ENCODE measurements around the gene SHC3.

Gene SHC3

GRCh38 chr9:88993327-88993726 lies 185.3 kb downstream of the SHC3 start:
- Mint-ChIP-seq H3K27me3 (peaks cover 32% of the 10 kb centered on the region), H3K36me3 (no peaks in the 10 kb centered on the region), H3K9me3 (no peaks in the 10 kb centered on the region), H3K27ac (no peak overlapping the region), H3K4me1 (peaks cover 29% of the 10 kb centered on the region), H3K4me3 (no peak overlapping the region)

GRCh38 chr9:88992556-88992955 lies 186.1 kb downstream of the SHC3 start:
- H3K36me3 Mint-ChIP-seq: no peaks in the 10 kb centered on the region
- peak overlapping the region; percentile 57 for H3K4me3 Mint-ChIP-seq
- no peak overlapping the region for H3K27ac Mint-ChIP-seq
- peaks cover 30% of the 10 kb centered on the region for H3K4me1 Mint-ChIP-seq
- H3K27me3 Mint-ChIP-seq: peaks cover 32% of the 10 kb centered on the region
- H3K9me3 Mint-ChIP-seq: no peaks in the 10 kb centered on the region

GRCh38 chr9:88991066-88992034 lies 187.3 kb downstream of the SHC3 start, which contains the start of gene S1PR3:
Gene S1PR3, plus strand, starts transcription at chr9:88991468. Its CDS starts 9,733 bp downstream, at chr9:89001201.
- peaks cover 30% of the 10 kb centered on the region for H3K4me1 Mint-ChIP-seq
- H3K27ac Mint-ChIP-seq: no peak within 1 kb of the TSS
- H3K4me3 Mint-ChIP-seq: peak within 1 kb of the TSS; percentile 57
- no peaks in the 10 kb centered on the region for H3K9me3 Mint-ChIP-seq
- no peaks in the 10 kb centered on the region for H3K36me3 Mint-ChIP-seq
- peaks cover 34% of the 10 kb centered on the region for H3K27me3 Mint-ChIP-seq

- H3K4me1 Mint-ChIP-seq: peaks cover 30% of the 10 kb centered on the region
- no peaks in the 10 kb centered on the region for H3K36me3 Mint-ChIP-seq
- H3K27ac Mint-ChIP-seq: no peak overlapping the region
- no peaks in the 10 kb centered on the region for H3K9me3 Mint-ChIP-seq
- peaks cover 34% of the 10 kb centered on the region for H3K27me3 Mint-ChIP-seq
- H3K4me3 Mint-ChIP-seq: peak overlapping the region; percentile 23
These were observed 187.9 kb downstream of the SHC3 start for GRCh38 chr9:88990729-88991065.

GRCh38 chr9:88990041-88990728 lies 188.4 kb downstream of the SHC3 start:
- peaks cover 30% of the 10 kb centered on the region for H3K4me1 Mint-ChIP-seq
- H3K27ac Mint-ChIP-seq: no peak overlapping the region
- no peaks in the 10 kb centered on the region for H3K9me3 Mint-ChIP-seq
- peaks cover 30% of the 10 kb centered on the region for H3K27me3 Mint-ChIP-seq
- H3K36me3 Mint-ChIP-seq: no peaks in the 10 kb centered on the region
- no peak overlapping the region for H3K4me3 Mint-ChIP-seq

- peak overlapping the region; percentile 67 for H3K4me3 Mint-ChIP-seq
- peaks cover 20% of the 10 kb centered on the region for H3K27me3 Mint-ChIP-seq
- peak overlapping the region; percentile 81 for H3K27ac Mint-ChIP-seq
These were observed 189.6 kb downstream of the SHC3 start for GRCh38 chr9:88988796-88989641.

GRCh38 chr9:88987661-88988060 lies 191.0 kb downstream of the SHC3 start:
- Mint-ChIP-seq H3K4me3 (no peak overlapping the region), H3K36me3 (no peaks in the 10 kb centered on the region), H3K27me3 (peaks cover 10% of the 10 kb centered on the region), H3K9me3 (no peaks in the 10 kb centered on the region), H3K27ac (no peak overlapping the region), H3K4me1 (peaks cover 30% of the 10 kb centered on the region)

More at GRCh38 chr9:88988796-88989641, 189.6 kb downstream of the SHC3 start:
- Mint-ChIP-seq H3K4me1 (peaks cover 30% of the 10 kb centered on the region), H3K36me3 (no peaks in the 10 kb centered on the region), H3K9me3 (no peaks in the 10 kb centered on the region)

GRCh38 chr9:88986776-88987175 lies 191.8 kb downstream of the SHC3 start:
- Mint-ChIP-seq H3K27ac (no peak overlapping the region), H3K4me1 (peaks cover 24% of the 10 kb centered on the region), H3K9me3 (no peaks in the 10 kb centered on the region), H3K36me3 (no peaks in the 10 kb centered on the region), H3K27me3 (peaks cover 3% of the 10 kb centered on the region), H3K4me3 (no peak overlapping the region)

GRCh38 chr9:88985616-88986015 lies 193.0 kb downstream of the SHC3 start:
- Mint-ChIP-seq H3K27ac (no peak overlapping the region), H3K9me3 (no peaks in the 10 kb centered on the region), H3K4me1 (peaks cover 23% of the 10 kb centered on the region), H3K27me3 (peaks cover 2% of the 10 kb centered on the region), H3K4me3 (no peak overlapping the region), H3K36me3 (no peaks in the 10 kb centered on the region)

GRCh38 chr9:88984543-88984883 lies 194.1 kb downstream of the SHC3 start:
- Mint-ChIP-seq H3K4me3 (no peak overlapping the region), H3K36me3 (no peaks in the 10 kb centered on the region), H3K27ac (no peak overlapping the region), H3K4me1 (peaks cover 13% of the 10 kb centered on the region), H3K9me3 (no peaks in the 10 kb centered on the region), H3K27me3 (peaks cover 2% of the 10 kb centered on the region)

GRCh38 chr9:88983865-88984542 lies 194.6 kb downstream of the SHC3 start:
- no peak overlapping the region for H3K4me3 Mint-ChIP-seq
- H3K27me3 Mint-ChIP-seq: peaks cover 2% of the 10 kb centered on the region
- H3K36me3 Mint-ChIP-seq: no peaks in the 10 kb centered on the region
- H3K9me3 Mint-ChIP-seq: no peaks in the 10 kb centered on the region
- peaks cover 8% of the 10 kb centered on the region for H3K4me1 Mint-ChIP-seq
- H3K27ac Mint-ChIP-seq: no peak overlapping the region

GRCh38 chr9:88980740-88981203 lies 197.8 kb downstream of the SHC3 start:
- Mint-ChIP-seq H3K36me3 (no peaks in the 10 kb centered on the region), H3K27ac (no peak overlapping the region), H3K4me1 (peaks cover 4% of the 10 kb centered on the region), H3K9me3 (no peaks in the 10 kb centered on the region), H3K4me3 (no peak overlapping the region), H3K27me3 (peaks cover 1% of the 10 kb centered on the region)

GRCh38 chr9:88979791-88980190 lies 198.8 kb downstream of the SHC3 start:
- no peak overlapping the region for H3K4me3 Mint-ChIP-seq
- no peaks in the 10 kb centered on the region for H3K9me3 Mint-ChIP-seq
- H3K4me1 Mint-ChIP-seq: peaks cover 4% of the 10 kb centered on the region
- H3K27ac Mint-ChIP-seq: no peak overlapping the region
- peaks cover 1% of the 10 kb centered on the region for H3K27me3 Mint-ChIP-seq
- no peaks in the 10 kb centered on the region for H3K36me3 Mint-ChIP-seq

- H3K27me3 Mint-ChIP-seq: peaks cover 1% of the 10 kb centered on the region
- H3K4me1 Mint-ChIP-seq: peaks cover 4% of the 10 kb centered on the region
- H3K27ac Mint-ChIP-seq: no peak overlapping the region
- no peak overlapping the region for H3K4me3 Mint-ChIP-seq
- no peaks in the 10 kb centered on the region for H3K9me3 Mint-ChIP-seq
- H3K36me3 Mint-ChIP-seq: no peaks in the 10 kb centered on the region
These were observed 199.6 kb downstream of the SHC3 start for GRCh38 chr9:88979021-88979420.

GRCh38 chr9:88978034-88978433 lies 200.6 kb downstream of the SHC3 start:
- no peak overlapping the region for H3K27ac Mint-ChIP-seq
- H3K36me3 Mint-ChIP-seq: no peaks in the 10 kb centered on the region
- no peaks in the 10 kb centered on the region for H3K9me3 Mint-ChIP-seq
- no peak overlapping the region for H3K4me3 Mint-ChIP-seq
- H3K27me3 Mint-ChIP-seq: peaks cover 1% of the 10 kb centered on the region
- H3K4me1 Mint-ChIP-seq: peaks cover 4% of the 10 kb centered on the region

Measured in activated naive CD4-positive, alpha-beta T cell treated with anti-CD3 and anti-CD28 coated beads, Interleukin-2, amount 50 U/mL, for 24 hours (primary cell).